Parathyroid adenoma (tissue), 2 donors: ENCODE results near the gene TAS2R60.
A peak's percentile ranks its signal among the peaks of the same experiment; 100 is the strongest.
"Not testable (repeated sequence)": the region's sequence is repeated elsewhere in the genome, so short reads cannot be mapped to it uniquely, and the experiment has no call there.

Experiments
- H2AFZ ChIP-seq: fragments of 300-600 bp; sonication (generic); one replicate; pipeline ENCODE4 v1.7.0; 2017; ENCODE audit warnings: antibody characterized with exemption, mild to moderate bottlenecking
- H3K27ac ChIP-seq: fragments of 300-600 bp; sonication (generic); one replicate; pipeline ENCODE4 v1.7.0; 2017
- H3K27me3 ChIP-seq: fragments of 300-600 bp; sonication (generic); one replicate; pipeline ENCODE4 v1.7.0; 2017; ENCODE audit warnings: low read length; ENCODE audit not compliant: control insufficient read depth, insufficient read depth
- H3K36me3 ChIP-seq: fragments of 300-600 bp; sonication (generic); one replicate; pipeline ENCODE4 v1.7.0; 2017; ENCODE audit warnings: low read length; ENCODE audit not compliant: control insufficient read depth, insufficient read depth
- H3K4me1 ChIP-seq: fragments of 300-600 bp; sonication (generic); one replicate; pipeline ENCODE4 v1.7.0; 2017; ENCODE audit warnings: control low read depth
- H3K4me2 ChIP-seq: fragments of 300-600 bp; sonication (generic); one replicate; pipeline ENCODE4 v1.7.0; 2017; ENCODE audit warnings: low read length
- H3K4me3 ChIP-seq: fragments of 300-600 bp; sonication (generic); one replicate; pipeline ENCODE4 v1.7.0; 2017; ENCODE audit warnings: low read depth, low read length
- H3K79me2 ChIP-seq: fragments of 300-600 bp; sonication (generic); one replicate; pipeline ENCODE4 v1.7.0; 2017; ENCODE audit warnings: control low read depth
- H3K9ac ChIP-seq: fragments of 300-600 bp; sonication (generic); one replicate; pipeline ENCODE4 v1.7.0; 2017; ENCODE audit warnings: mild to moderate bottlenecking
- H3K9me3 ChIP-seq: fragments of 300-600 bp; sonication (generic); one replicate; pipeline ENCODE4 v1.7.0; 2017; ENCODE audit warnings: low read length; ENCODE audit not compliant: control insufficient read depth
- TF ChIP-seq, protein P1 (sequence below): fragments of 300-600 bp; sonication (generic); IDR thresholded peaks from one replicate; pipeline ENCODE4 v1.7.0; 2017; ENCODE audit warnings: antibody characterized with exemption, mild to moderate bottlenecking
- donor health status: primary hyperparathyroidism.

TAS2R60 gene

DNA sequence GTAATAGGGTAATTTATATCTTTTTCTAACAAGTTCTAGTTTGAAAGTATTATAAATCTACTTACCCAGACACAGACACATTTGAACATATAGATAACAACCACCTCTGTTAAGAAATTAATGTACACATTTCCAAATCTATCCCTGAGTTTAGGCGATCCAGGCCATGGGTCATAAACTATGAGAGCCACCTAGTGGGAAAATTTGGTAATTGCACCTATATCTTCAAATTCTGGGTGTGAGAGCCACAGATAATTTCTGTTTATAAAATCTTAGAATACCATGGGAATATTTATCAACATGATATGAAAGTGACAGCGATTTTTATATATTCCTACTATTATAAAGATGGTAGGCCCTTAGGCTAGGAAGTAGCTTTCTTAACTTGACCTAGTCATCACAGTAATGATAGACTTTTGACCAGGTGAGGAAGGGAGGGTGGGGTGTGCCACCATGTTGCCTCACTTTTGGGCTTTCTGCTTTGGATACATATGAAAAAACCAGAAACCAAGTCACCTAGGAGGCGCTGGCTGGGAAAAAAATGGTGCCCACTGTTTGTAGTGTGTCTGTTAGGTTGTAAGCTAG lies 26.6 kb upstream of the TAS2R60 start:
- no peak overlapping the region for H3K9ac ChIP-seq
- no peaks in the 10 kb centered on the region for H3K27me3 ChIP-seq
- H3K79me2 ChIP-seq: no peaks in the 10 kb centered on the region
- H3K4me3 ChIP-seq: no peak overlapping the region
- H3K4me2 ChIP-seq: peak overlapping the region; percentile 13
- H3K4me1 ChIP-seq: peaks cover 10% of the 10 kb centered on the region
- no peaks in the 10 kb centered on the region for H3K36me3 ChIP-seq
- H3K9me3 ChIP-seq: no peaks in the 10 kb centered on the region
- no peak overlapping the region for H3K27ac ChIP-seq
- no peak overlapping the region for H2AFZ ChIP-seq
- TF ChIP-seq, protein P1, sequence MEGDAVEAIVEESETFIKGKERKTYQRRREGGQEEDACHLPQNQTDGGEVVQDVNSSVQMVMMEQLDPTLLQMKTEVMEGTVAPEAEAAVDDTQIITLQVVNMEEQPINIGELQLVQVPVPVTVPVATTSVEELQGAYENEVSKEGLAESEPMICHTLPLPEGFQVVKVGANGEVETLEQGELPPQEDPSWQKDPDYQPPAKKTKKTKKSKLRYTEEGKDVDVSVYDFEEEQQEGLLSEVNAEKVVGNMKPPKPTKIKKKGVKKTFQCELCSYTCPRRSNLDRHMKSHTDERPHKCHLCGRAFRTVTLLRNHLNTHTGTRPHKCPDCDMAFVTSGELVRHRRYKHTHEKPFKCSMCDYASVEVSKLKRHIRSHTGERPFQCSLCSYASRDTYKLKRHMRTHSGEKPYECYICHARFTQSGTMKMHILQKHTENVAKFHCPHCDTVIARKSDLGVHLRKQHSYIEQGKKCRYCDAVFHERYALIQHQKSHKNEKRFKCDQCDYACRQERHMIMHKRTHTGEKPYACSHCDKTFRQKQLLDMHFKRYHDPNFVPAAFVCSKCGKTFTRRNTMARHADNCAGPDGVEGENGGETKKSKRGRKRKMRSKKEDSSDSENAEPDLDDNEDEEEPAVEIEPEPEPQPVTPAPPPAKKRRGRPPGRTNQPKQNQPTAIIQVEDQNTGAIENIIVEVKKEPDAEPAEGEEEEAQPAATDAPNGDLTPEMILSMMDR: peak; percentile 85

DNA sequence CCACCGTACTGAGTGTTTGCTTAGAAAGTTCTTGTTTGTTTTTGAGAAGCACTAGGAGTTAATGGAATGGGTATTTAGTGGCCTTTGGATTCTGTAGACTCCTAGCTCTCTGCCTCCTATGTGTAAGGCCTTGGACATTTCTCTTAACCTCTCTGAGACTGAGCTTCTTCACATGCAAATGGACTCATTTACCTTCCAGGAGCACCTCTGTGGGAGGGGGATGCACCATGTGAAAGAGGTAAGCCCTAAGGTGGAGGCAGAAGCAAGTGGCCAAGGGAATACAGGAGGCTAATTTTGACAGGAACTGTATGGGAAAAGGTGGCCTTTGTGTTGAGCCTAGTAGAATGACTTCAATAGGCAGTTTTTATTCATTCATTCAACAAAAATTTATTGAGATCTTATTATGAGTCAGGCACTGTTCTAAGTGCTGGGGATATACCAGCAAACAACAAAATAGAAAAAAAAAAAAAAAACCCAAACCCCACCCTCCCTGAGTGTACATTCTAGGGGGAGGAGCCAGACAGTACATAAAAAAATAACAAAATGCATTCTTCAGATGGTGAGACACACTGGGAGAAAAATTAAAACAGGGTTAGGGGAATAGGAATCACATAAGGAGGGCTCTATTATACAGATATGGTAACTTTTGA lies 25.4 kb upstream of the TAS2R60 start:
- no peaks in the 10 kb centered on the region for H3K9me3 ChIP-seq
- no peaks in the 10 kb centered on the region for H3K36me3 ChIP-seq
- no peaks in the 10 kb centered on the region for H3K27me3 ChIP-seq
- H3K79me2 ChIP-seq: no peaks in the 10 kb centered on the region
- H3K4me3 ChIP-seq: no peak overlapping the region
- H3K27ac ChIP-seq: no peak overlapping the region
- H3K9ac ChIP-seq: no peak overlapping the region
- H3K4me1 ChIP-seq: peaks cover 10% of the 10 kb centered on the region
- H2AFZ ChIP-seq: no peak overlapping the region
- H3K4me2 ChIP-seq: no peak overlapping the region
- TF ChIP-seq, protein P1: no peak

DNA sequence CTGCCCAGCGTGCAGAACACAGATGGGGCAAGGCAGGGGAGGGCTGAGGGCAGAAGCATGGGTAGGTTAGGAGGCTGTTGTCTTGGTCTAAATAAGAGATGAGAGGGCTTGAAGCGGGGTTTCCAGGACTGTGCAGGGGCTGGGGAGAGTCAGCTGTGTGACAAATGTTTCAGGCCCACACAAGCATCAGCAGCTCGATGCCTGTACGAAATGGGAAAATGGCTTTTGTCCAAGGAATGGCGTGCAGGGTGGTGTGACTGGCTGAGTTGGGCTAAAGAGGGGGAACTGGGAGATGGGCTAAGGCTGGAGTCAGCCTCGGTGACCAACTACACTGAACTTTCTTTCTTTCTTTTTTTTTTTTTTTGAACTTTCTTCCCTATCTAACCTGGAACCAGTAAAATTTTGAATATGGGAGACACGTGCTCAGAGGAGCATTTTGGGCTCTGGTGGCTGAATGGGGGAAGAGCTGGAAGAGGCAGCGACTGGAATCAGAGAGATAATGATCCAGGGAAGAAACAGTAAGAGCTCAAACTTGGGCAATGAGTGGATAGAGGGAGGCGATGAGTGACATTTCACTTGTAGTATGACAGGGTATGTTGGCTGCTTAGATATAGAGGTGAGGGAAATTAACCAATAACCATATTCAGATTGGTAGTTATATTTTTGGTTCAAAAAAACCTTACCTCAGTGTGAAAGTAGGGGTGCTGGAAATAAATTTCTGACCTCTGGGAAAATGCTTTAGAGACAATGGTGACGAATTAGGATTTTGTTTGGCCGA lies 24.4 kb upstream of the TAS2R60 start:
- Histone ChIP-seq H2AFZ (peak overlapping the region; percentile 7), H3K4me3 (no peak overlapping the region), H3K27ac (no peak overlapping the region), H3K27me3 (no peaks in the 10 kb centered on the region), H3K4me2 (no peak overlapping the region), H3K36me3 (no peaks in the 10 kb centered on the region), H3K9ac (no peak overlapping the region), H3K4me1 (peaks cover 10% of the 10 kb centered on the region), H3K79me2 (no peaks in the 10 kb centered on the region), H3K9me3 (no peaks in the 10 kb centered on the region)
- TF ChIP-seq, protein P1: no peak

DNA sequence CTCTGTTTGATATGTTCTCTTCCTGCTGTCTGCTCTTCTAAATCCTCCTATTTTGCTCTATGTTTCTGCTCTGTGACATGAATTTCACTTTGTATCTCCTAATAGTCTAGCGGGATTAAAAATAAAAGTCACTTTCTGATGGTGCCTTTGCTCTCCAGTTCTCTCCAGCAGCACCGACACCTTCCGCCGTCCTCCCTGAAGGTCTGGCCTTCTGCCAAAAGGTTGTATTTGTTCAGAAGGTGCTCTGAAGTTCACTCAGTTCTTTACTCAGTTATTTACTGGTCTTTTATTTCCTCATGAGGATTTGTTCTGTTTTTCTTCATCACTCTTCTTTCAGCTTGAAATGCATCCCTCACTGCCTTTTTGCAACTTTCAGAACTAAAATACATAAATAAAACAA lies 23.4 kb upstream of the TAS2R60 start:
- no peaks in the 10 kb centered on the region for H3K79me2 ChIP-seq
- peaks cover 10% of the 10 kb centered on the region for H3K4me1 ChIP-seq
- H3K4me2 ChIP-seq: peak overlapping the region; percentile 4
- no peak overlapping the region for H3K4me3 ChIP-seq
- no peaks in the 10 kb centered on the region for H3K36me3 ChIP-seq
- peak overlapping the region; percentile 10 for H2AFZ ChIP-seq
- TF ChIP-seq, protein P1: no peak
- H3K27me3 ChIP-seq: no peaks in the 10 kb centered on the region
- no peaks in the 10 kb centered on the region for H3K9me3 ChIP-seq
- H3K27ac ChIP-seq: no peak overlapping the region
- no peak overlapping the region for H3K9ac ChIP-seq

DNA sequence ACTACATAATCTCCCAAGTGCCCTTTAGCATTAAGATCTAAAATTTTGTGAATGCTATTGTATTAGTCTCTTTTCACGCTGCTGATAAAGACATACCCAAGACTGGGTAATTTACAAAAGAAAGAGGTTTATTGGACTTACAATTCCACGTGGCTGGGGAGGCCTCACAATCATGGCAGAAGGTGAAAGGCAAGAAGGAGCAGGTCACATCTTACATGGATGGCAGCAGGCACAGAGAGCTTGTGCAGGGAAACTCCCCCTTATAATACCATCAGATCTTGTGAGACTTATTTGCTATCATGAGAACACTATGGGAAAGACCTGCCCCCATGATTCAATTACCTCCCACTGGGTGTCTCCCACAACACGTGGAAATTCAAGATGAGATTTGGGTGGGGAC lies 22.6 kb upstream of the TAS2R60 start:
- peaks cover 10% of the 10 kb centered on the region for H3K4me1 ChIP-seq
- not testable (repeated sequence) for H3K27me3 ChIP-seq, H3K9me3 ChIP-seq, H3K4me3 ChIP-seq, H2AFZ ChIP-seq, H3K27ac ChIP-seq, H3K9ac ChIP-seq, H3K36me3 ChIP-seq, H3K4me2 ChIP-seq, H3K79me2 ChIP-seq
